Measurements from ENCODE around the gene TAF1B.

- TF ChIP-seq REST (IDR thresholded peaks at IDR 0.05; ENCODE audit: low read depth) (no peak), FOXM1 (IDR thresholded peaks at IDR 0.05; ENCODE audit: borderline replicate concordance, low read depth) (no peak), USF1 (IDR thresholded peaks at IDR 0.05) (no peak), YY1 (IDR thresholded peaks at IDR 0.05; ENCODE audit: low read depth) (no peak), TEAD4 (IDR thresholded peaks at IDR 0.05) (no peak), EP300 (IDR thresholded peaks at IDR 0.05; ENCODE audit: borderline replicate concordance) (no peak), EGR1 (IDR thresholded peaks at IDR 0.05) (no peak), ZBTB7A (IDR thresholded peaks at IDR 0.05; ENCODE audit: low read depth) (no peak), RAD21 (IDR thresholded peaks at IDR 0.05; ENCODE audit: low read depth) (no peak), CEBPB (IDR thresholded peaks at IDR 0.05) (no peak), CREB1 (IDR thresholded peaks at IDR 0.05; ENCODE audit: low read depth) (no peak), MAX (IDR thresholded peaks at IDR 0.05) (no peak), TAF1 (IDR thresholded peaks at IDR 0.05; ENCODE audit: low read depth) (no peak), NFIC (IDR thresholded peaks at IDR 0.05) (no peak)
Measured at GRCh38 chr2:9857814-9858729, 14.8 kb downstream of the TAF1B start.

Data from Ishikawa (cell line).